ENCODE measurements around the gene EBI3. TPM values are rescaled to one million over a fixed set of nuclear protein-coding genes. Genes with fewer than 3 reads are reported as not detected.
"Not testable (repeated sequence)": the region's sequence is repeated elsewhere in the genome, so short reads cannot be mapped to it uniquely, and the experiment has no call there.

EBI3 gene
- total RNA-seq, 3 donors from 2014 or later, result 1.1 to 5.4 (median 3.6) TPM

DNA sequence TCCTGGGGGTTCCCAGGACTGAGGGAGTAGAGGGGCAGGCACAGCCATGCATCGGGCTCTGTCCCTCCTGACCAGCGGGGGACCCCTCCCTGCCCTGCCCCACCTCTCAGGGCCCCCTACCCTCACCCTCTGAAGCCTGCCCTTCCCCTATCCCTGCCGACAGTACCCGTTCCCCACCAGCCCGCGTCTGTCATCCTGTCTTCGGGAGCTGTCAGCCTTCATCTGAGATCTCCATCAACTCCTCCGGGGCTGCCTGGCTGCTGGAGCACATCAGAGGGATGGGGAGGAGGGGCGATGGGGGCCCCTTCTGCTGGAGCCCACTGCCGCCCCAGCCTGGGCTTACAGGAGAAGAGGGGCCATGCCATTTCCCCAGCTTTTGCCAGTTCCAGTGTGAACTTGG lies 43.6 kb downstream of the EBI3 start:
- no peak for DNase-seq
- no peak for ATAC-seq
- no peaks in the 10 kb centered on the region for H3K9me3 ChIP-seq
- H3K4me3 ChIP-seq, result no peak overlapping the region
- H3K4me1 ChIP-seq (ENCODE audit: low read depth), result peaks cover 9% of the 10 kb centered on the region
- no peaks in the 10 kb centered on the region for H3K36me3 ChIP-seq (ENCODE audit: low read depth)
- intact Hi-C loops (cut with DNase I, micrococcal nuclease), result no loop called here
- TF ChIP-seq, protein P1, sequence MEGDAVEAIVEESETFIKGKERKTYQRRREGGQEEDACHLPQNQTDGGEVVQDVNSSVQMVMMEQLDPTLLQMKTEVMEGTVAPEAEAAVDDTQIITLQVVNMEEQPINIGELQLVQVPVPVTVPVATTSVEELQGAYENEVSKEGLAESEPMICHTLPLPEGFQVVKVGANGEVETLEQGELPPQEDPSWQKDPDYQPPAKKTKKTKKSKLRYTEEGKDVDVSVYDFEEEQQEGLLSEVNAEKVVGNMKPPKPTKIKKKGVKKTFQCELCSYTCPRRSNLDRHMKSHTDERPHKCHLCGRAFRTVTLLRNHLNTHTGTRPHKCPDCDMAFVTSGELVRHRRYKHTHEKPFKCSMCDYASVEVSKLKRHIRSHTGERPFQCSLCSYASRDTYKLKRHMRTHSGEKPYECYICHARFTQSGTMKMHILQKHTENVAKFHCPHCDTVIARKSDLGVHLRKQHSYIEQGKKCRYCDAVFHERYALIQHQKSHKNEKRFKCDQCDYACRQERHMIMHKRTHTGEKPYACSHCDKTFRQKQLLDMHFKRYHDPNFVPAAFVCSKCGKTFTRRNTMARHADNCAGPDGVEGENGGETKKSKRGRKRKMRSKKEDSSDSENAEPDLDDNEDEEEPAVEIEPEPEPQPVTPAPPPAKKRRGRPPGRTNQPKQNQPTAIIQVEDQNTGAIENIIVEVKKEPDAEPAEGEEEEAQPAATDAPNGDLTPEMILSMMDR (IDR thresholded peaks at IDR 0.05), result no peak

DNA sequence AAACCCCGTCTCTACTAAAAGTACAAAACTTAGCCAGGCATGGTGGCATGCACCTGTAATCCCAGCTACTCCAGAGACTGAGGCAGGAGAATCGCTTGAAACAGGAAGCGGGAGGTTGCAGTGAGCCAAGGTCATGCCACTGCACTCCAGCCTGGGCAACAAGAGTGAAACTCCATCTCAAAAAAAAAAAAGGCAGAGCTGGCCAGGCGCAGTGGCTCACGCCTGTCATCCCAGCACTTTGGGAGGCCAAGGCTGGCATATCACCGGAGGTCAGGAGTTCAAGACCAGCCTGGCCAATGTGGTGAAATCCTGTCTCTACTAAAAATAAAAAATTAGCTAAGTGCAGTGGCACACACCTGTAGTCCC lies 45.0 kb downstream of the EBI3 start:
- H3K4me3 ChIP-seq; ATAC-seq; H3K4me1 ChIP-seq (ENCODE audit: low read depth); DNase-seq; intact Hi-C loops (cut with DNase I, micrococcal nuclease); H3K9me3 ChIP-seq; H3K36me3 ChIP-seq (ENCODE audit: low read depth): not testable (repeated sequence)

- Histone ChIP-seq H3K4me1 (ENCODE audit: low read depth) (peaks cover 9% of the 10 kb centered on the region), H3K36me3 (ENCODE audit: low read depth) (no peaks in the 10 kb centered on the region), H3K4me3 (no peak overlapping the region), H3K9me3 (no peaks in the 10 kb centered on the region)
- DNase-seq, result no peak
- intact Hi-C loops (cut with DNase I, micrococcal nuclease), result no loop called here
- TF ChIP-seq, protein P1 (IDR thresholded peaks at IDR 0.05), result no peak
- ATAC-seq, result no peak
Measured at GRCh38 chr19:4277191-4277696, 47.9 kb downstream of the EBI3 start.

- DNase-seq, result no peak
- Histone ChIP-seq H3K4me3 (no peak overlapping the region), H3K9me3 (no peaks in the 10 kb centered on the region), H3K4me1 (ENCODE audit: low read depth) (peaks cover 9% of the 10 kb centered on the region), H3K36me3 (ENCODE audit: low read depth) (no peaks in the 10 kb centered on the region)
- TF ChIP-seq, protein P1 (IDR thresholded peaks at IDR 0.05), result no peak
- intact Hi-C loops (cut with DNase I, micrococcal nuclease), result no loop called here
- no peak for ATAC-seq
Measured at GRCh38 chr19:4278010-4278409, 48.7 kb downstream of the EBI3 start.

DNA sequence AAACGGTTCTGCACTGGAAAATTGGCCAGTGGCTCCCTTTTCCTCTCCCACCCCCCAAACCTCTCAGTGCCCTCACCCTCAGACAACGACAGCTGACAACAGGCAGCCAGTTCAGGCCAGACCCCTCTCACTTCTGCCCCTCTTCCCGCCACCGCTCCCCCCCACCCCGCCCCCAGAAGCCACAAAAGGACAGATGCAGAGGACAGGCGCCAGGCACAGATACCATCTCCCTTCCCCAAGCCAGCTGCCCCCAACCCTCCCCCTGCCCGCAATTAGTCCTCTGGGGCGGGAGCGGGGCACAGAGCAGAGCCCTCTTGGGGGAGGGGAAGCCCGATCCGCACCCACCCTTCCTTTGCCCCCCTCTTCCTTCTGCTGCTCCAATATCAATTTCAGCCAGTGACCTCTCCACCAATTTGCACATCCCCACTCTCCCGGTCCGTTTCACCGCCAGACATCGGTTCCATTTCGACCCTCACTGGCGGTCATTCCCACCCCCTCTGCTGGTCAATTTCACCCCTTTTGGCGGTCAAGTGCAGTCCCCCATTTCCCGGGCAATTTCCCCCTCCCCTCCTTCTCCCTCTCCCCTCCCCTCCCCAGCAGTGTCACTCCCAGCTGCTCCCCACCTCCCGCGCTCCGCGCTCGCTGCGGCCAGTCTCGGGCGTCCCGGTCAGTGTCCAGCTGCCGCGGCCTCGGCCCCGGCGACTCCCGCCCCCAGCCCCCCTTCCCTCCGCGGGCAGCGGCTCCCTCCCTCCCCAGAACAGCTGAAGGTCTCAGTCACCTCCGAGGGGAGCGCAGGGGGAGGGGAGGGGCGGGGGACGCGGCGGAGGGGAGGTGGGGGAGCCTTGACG lies 49.3 kb downstream of the EBI3 start, which contains the start of gene SHD:
TSS of gene SHD (plus strand) at position 848 of the 848 bp plus-strand sequence. CDS start 798 bp downstream, outside the sequence.
- ATAC-seq, result no peak
- intact Hi-C loops (cut with DNase I, micrococcal nuclease), result no loop called here
- H3K4me1 ChIP-seq (ENCODE audit: low read depth), result peaks cover 9% of the 10 kb centered on the region
- no peaks in the 10 kb centered on the region for H3K36me3 ChIP-seq (ENCODE audit: low read depth)
- TF ChIP-seq, protein P1 (IDR thresholded peaks at IDR 0.05), result no peak
- no peak within 1 kb of the TSS for H3K4me3 ChIP-seq
- no peaks in the 10 kb centered on the region for H3K9me3 ChIP-seq
- DNase-seq, result no peak

DNA sequence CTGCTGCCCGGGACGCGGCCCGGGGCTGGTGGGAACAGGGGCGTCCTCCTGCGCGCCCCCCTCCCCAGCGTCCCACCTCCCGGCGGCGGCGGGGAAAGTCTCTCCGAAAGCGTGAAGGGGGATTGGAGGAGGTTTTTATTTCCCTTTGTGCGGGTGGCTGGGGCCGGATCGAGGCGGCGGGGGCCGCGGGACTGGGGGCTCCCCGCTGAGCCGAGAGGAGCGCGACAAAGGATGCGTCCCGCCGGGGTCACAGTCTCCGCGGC lies 49.9 kb downstream of the EBI3 start:
- ATAC-seq (no peak), DNase-seq (no peak)
- H3K4me3 ChIP-seq, result no peak overlapping the region
- no peaks in the 10 kb centered on the region for H3K36me3 ChIP-seq (ENCODE audit: low read depth)
- H3K9me3 ChIP-seq, result no peaks in the 10 kb centered on the region
- TF ChIP-seq, protein P1 (IDR thresholded peaks at IDR 0.05), result no peak
- peaks cover 9% of the 10 kb centered on the region for H3K4me1 ChIP-seq (ENCODE audit: low read depth)
- intact Hi-C loops (cut with DNase I, micrococcal nuclease), result no loop called here

All from mucosa of descending colon (tissue), 3 donors.